Upper lobe of left lung (tissue), 6 donors: ENCODE data around the gene TMEM198. TPM values are rescaled to one million over a fixed set of nuclear protein-coding genes. Genes with fewer than 3 reads are reported as not detected.

Source experiments
- ATAC-seq, 2 donors: fragments of 200-7000 bp; cut with Tn5 transposase; one replicate each; pipeline ENCODE4 v1.9.1; 2022; ENCODE audit warnings: mild to moderate bottlenecking in 2 of 2, moderate library complexity in 2 of 2; ENCODE audit not compliant: low FRiP score in 2 of 2
- DNase-seq, 2 donors: peaks; one replicate each; pipeline ENCODE4 v3.0.0-alpha.2; 2019 to 2020
- H3K27ac ChIP-seq, 4 donors: fragments of 200-600 bp; sonication (generic); one replicate each; pipeline ENCODE4 v1.5.1; 2016 to 2019
- H3K27me3 ChIP-seq, 4 donors: fragments of 200-600 bp; sonication (generic); one replicate each; pipeline ENCODE4 v1.5.1; 2017 to 2019
- H3K36me3 ChIP-seq, 4 donors: fragments of 200-600 bp; sonication (generic); one replicate each; pipeline ENCODE4 v1.5.1; 2016 to 2019
- H3K4me1 ChIP-seq, 4 donors: fragments of 200-600 bp; sonication (generic); one replicate each; pipeline ENCODE4 v1.5.1; 2018 to 2019
- H3K4me3 ChIP-seq, 4 donors: fragments of 200-600 bp; sonication (generic); one replicate each; pipeline ENCODE4 v1.5.1; 2017 to 2019; ENCODE audit warnings: mild to moderate bottlenecking in 2 of 4, moderate library complexity in 1 of 4
- H3K9me3 ChIP-seq, 4 donors: fragments of 200-600 bp; sonication (generic); one replicate each; pipeline ENCODE4 v1.5.1; 2018 to 2019
- CTCF ChIP-seq, 6 experiments: fragments of 450-650 bp in 4 of 6; fragments of 200-600 bp in 2 of 6; sonication (generic) in 2 of 6; IDR thresholded peaks; one replicate each; pipeline ENCODE4 v1.5.1; 2016 to 2019; ENCODE audit warnings: antibody characterized with exemption in 6 of 6
- EP300 ChIP-seq, 4 donors: sonication (generic); formaldehyde crosslinking; IDR thresholded peaks; one replicate each; pipeline ENCODE4 v1.5.1; 2017; ENCODE audit warnings: antibody characterized with exemption in 4 of 4, control low read depth in 2 of 4
- POLR2A ChIP-seq, 4 donors: fragments of 450-650 bp; IDR thresholded peaks; one replicate each; pipeline ENCODE4 v1.5.1; 2016 to 2017; ENCODE audit warnings: antibody characterized with exemption in 4 of 4, mild to moderate bottlenecking in 2 of 4
- POLR2AphosphoS5 ChIP-seq, 2 donors: sonication (generic); formaldehyde crosslinking; IDR thresholded peaks; one replicate each; pipeline ENCODE4 v1.5.1; 2017; ENCODE audit warnings: antibody characterized with exemption in 2 of 2
- WGBS, 2 donors: methylation state at CpG; one replicate each; pipeline ENCODE4 v1.1.5; 2017 to 2018; 5-methylcytosine and 5-hydroxymethylcytosine counted together
- total RNA-seq, 6 donors: library from RNA; depleted of rRNA in 4 of 6; stranded (reverse); fragments of >200 nt in 4 of 6; gene quantifications; one replicate each; pipeline versions ENCODE4 v1.1.0 to v1.2.1, GENCODE V29; 2016 to 2021
- donor health status: DM: no; HTN: no; CAD: no; lungs with moderate emphysema.
- donor health status: DM: no; HTN: yes; CAD: no; lungs with severe emphysema.

TMEM198 gene
- total RNA-seq, 6 donors from 2014 or later, result 1.9 to 12.6 (median 4.2) TPM

GRCh38 chr2:219567131-219567530 is 23.3 kb downstream of the TMEM198 start:
- H3K4me1 ChIP-seq, result peaks cover 0 to 24% (median 12%) of the 10 kb centered on the region in 4 donors
- no peak for ATAC-seq

DNA sequence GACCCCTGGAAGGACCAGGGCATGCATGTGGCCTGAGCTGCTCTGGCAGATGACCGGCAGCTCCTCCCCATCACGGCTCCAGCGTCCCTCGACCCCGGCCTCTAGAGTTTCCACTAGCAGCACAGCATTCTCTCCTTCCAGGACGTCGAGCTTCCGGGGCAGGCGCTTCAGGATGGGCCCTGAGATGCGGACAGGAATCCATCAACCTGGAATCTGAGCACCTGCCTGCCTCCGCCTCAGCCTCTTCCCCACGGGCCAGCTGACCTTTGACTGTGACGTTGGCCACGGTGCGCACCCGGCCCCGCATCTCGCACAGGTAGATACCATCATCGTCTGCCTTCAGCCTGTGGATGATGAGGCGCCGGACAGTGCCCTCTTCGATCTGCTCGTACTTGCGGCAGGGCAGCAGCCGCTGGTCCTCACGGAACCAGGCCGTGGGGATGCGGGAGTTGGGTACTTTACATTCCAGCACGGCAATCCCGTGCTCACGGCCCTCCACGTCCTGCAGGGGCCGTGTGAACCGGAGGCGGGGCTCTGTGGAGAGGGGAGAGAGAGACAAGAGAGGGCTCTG is 24.0 kb downstream of the TMEM198 start:
- WGBS, 2 donors, result 91 to 96% methylated on average over 19 to 35 of the region's 35 CpGs

More at GRCh38 chr2:219567131-219567530, 23.3 kb downstream of the TMEM198 start:
- H3K36me3 ChIP-seq, result peaks cover 0 to 13% (median 3%) of the 10 kb centered on the region in 4 donors
- peak in 1 of 2 donors; percentile 60 for DNase-seq
- no peaks in the 10 kb centered on the region for H3K9me3 ChIP-seq
- peaks cover 0 to 4% (median 0%) of the 10 kb centered on the region in 4 donors for H3K27me3 ChIP-seq
- TF ChIP-seq CTCF (IDR thresholded peaks at IDR 0.05) (no peak), POLR2AphosphoS5 (IDR thresholded peaks at IDR 0.05) (no peak), POLR2A (IDR thresholded peaks at IDR 0.05) (no peak), EP300 (IDR thresholded peaks at IDR 0.05) (no peak)
- H3K4me3 ChIP-seq, result no peak overlapping the region
- H3K27ac ChIP-seq, result no peak overlapping the region
- 93 to 96% methylated on average over 7 to 11 of the region's 18 CpGs for WGBS, 2 donors

DNA sequence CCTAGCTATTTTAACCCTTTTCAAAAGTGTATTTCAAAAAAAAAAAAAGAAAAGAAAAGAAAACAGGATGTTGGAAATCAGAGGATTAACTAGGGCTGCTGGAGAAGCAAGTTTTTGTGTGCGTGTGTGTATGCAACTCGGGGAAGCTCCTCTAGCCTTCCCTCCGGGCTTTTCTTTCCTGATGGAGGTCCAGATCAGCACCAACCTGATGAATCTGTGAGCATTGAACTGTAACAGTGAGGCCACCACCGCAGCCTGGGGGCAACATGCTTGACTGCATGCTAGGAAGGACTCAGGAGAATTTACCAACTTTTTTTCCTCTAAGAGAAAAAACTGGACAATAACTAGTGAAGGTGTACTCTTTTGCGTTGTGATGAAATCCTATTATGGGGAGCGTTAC is 25.2 kb downstream of the TMEM198 start:
- no peak overlapping the region for H3K27ac ChIP-seq
- H3K4me1 ChIP-seq, result peaks cover 0 to 24% (median 12%) of the 10 kb centered on the region in 4 donors
- H3K9me3 ChIP-seq, result no peaks in the 10 kb centered on the region
- TF ChIP-seq POLR2AphosphoS5 (IDR thresholded peaks at IDR 0.05), result no peak
- no peak for TF ChIP-seq POLR2A (IDR thresholded peaks at IDR 0.05)
- TF ChIP-seq CTCF (IDR thresholded peaks at IDR 0.05), result no peak
- no peak overlapping the region for H3K4me3 ChIP-seq
- 88 to 95% methylated on average over 6 of the region's 6 CpGs for WGBS, 2 donors
- ATAC-seq, result no peak
- peaks cover 0 to 4% (median 0%) of the 10 kb centered on the region in 4 donors for H3K36me3 ChIP-seq
- DNase-seq, result no peak
- H3K27me3 ChIP-seq, result peaks cover 0 to 4% (median 0%) of the 10 kb centered on the region in 4 donors

More for the DNA sequence above, 24.0 kb downstream of the TMEM198 start:
- H3K9me3 ChIP-seq, result no peaks in the 10 kb centered on the region
- ATAC-seq, result no peak
- peak in 1 of 2 donors; percentile 61 for DNase-seq
- peaks cover 0 to 4% (median 0%) of the 10 kb centered on the region in 4 donors for H3K27me3 ChIP-seq
- H3K36me3 ChIP-seq, result peaks cover 0 to 6% (median 2%) of the 10 kb centered on the region in 4 donors
- no peak overlapping the region for H3K4me3 ChIP-seq
- no peak for TF ChIP-seq POLR2A (IDR thresholded peaks at IDR 0.05)
- TF ChIP-seq POLR2AphosphoS5 (IDR thresholded peaks at IDR 0.05), result no peak
- H3K27ac ChIP-seq, result no peak overlapping the region
- H3K4me1 ChIP-seq, result peaks cover 0 to 24% (median 12%) of the 10 kb centered on the region in 4 donors

DNA sequence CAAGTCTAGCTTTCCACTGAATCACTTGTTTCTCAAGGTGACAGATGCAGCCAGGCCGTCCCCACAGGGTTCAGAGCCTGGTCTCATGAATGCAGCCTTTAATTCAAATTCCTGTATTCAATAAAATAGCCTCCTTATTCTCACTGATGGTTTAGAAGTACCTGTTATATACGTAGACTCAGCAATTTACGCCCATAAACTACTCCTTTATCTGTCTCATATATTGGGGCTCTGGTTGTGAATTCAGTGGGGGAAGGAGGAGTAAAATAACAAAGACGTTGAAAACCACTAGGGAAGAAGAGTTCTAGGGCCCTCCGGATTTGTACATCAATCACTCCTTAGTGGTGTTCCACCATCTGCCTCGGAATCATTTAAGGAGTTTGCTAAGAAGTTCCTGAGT is 25.8 kb downstream of the TMEM198 start:
- Histone ChIP-seq H3K4me1 (peaks cover 0 to 24% (median 12%) of the 10 kb centered on the region in 4 donors), H3K27me3 (peaks cover 0 to 4% (median 0%) of the 10 kb centered on the region in 4 donors), H3K27ac (no peak overlapping the region), H3K9me3 (no peaks in the 10 kb centered on the region), H3K36me3 (peaks cover 0 to 4% (median 0%) of the 10 kb centered on the region in 4 donors), H3K4me3 (peak overlapping the region in 1 of 4 donors; percentile 82)
- TF ChIP-seq EP300 (IDR thresholded peaks at IDR 0.05), result no peak
- TF ChIP-seq CTCF (IDR thresholded peaks at IDR 0.05), result no peak
- TF ChIP-seq POLR2AphosphoS5 (IDR thresholded peaks at IDR 0.05), result no peak
- no peak for TF ChIP-seq POLR2A (IDR thresholded peaks at IDR 0.05)
- ATAC-seq (no peak), DNase-seq (no peak)
- WGBS, 2 donors, result 89 to 94% methylated on average over 6 of the region's 6 CpGs

DNA sequence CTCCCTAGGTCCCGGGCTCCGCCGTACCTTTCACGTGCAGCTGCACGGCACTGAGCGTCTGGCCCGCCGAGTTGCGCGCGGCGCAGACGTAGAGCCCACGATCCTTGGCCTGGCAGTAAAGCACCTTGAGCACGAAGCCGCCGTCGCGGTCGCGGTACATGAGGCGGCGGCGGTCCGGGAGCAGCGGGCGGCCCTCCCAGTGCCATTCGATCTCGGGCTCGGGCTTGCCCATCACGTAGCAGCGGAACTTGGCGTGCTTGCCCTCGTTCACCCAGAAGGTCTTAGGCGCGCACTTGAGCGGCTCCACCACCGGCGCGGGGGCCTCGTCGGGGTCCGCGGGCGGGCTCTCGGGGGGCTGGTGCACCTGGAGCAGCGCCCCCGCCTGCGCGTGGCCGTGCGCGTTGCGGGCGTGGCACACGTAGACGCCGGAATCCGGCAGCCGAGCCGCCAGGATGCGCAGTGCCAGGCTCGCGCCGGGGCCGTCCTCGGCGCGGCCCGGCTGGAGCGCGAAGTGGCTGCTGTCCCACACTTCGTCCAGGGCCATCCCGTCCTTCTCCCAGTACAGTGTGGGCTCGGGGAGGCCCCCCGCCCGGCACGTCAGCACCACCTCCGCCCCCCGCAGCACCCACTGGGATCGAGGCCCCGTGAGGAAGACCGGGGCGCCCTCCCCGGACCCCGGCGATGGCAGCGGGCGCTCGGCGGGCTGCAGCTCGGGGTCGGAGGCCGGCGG is 26.5 kb downstream of the TMEM198 start:
- H3K27me3 ChIP-seq, result peaks cover 0 to 4% (median 0%) of the 10 kb centered on the region in 4 donors
- H3K4me3 ChIP-seq, result peak overlapping the region; percentile 67 to 83 (median 81)
- peak overlapping the region; percentile 72 to 86 (median 82) for H3K27ac ChIP-seq
- H3K36me3 ChIP-seq, result peaks cover 0 to 4% (median 0%) of the 10 kb centered on the region in 4 donors
- peak in 1 of 2 donors; percentile 62 for ATAC-seq
- peak in 1 of 4 donors; percentile 46 for TF ChIP-seq POLR2A (IDR thresholded peaks at IDR 0.05)
- TF ChIP-seq POLR2AphosphoS5 (IDR thresholded peaks at IDR 0.05), result peak in 1 of 2 donors; percentile 45
- TF ChIP-seq CTCF (IDR thresholded peaks at IDR 0.05), result peak in 1 of 6 experiments; percentile 9
- TF ChIP-seq EP300 (IDR thresholded peaks at IDR 0.05), result no peak
- DNase-seq, result peak in 1 of 2 donors; percentile 89
- no peaks in the 10 kb centered on the region for H3K9me3 ChIP-seq
- 21 to 44% methylated on average over 28 of the region's 95 CpGs for WGBS, 2 donors
- H3K4me1 ChIP-seq, result peaks cover 0 to 24% (median 12%) of the 10 kb centered on the region in 4 donors
